Activated CD4-positive, alpha-beta T cell treated with anti-CD3 and anti-CD28 coated beads, Interleukin-2, amount 50 U/mL, for 4 hours (primary cell): ENCODE data around the gene IL18RAP.

Experiments
- DNase-seq, 2 experiments: peaks; one replicate each; pipeline ENCODE4 v3.0.0-alpha.2; 2020

The IL18RAP gene

DNA sequence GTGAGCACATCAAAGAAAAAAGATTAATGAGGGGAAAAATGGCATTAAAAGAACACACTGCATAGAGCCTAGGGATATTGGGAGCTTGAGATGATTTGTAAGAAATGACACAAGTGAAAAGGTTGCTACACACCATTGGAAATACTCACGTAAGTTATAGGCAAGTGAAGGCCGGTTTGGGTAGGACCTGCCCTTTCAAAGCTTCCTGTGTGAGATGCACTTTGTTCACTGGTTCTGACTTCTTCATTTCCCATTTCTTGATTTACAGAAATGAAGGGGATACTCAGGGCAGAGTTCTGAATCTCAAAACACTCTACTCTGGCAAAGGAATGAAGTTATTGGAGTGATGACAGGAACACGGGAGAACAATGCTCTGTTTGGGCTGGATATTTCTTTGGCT, at the start of gene IL18RAP:
Gene IL18RAP, plus strand, starts transcription at position 251 of the 400 bp plus-strand sequence. Its CDS starts 118 bp downstream, at position 369.
- DNase-seq, result no peak

DNA sequence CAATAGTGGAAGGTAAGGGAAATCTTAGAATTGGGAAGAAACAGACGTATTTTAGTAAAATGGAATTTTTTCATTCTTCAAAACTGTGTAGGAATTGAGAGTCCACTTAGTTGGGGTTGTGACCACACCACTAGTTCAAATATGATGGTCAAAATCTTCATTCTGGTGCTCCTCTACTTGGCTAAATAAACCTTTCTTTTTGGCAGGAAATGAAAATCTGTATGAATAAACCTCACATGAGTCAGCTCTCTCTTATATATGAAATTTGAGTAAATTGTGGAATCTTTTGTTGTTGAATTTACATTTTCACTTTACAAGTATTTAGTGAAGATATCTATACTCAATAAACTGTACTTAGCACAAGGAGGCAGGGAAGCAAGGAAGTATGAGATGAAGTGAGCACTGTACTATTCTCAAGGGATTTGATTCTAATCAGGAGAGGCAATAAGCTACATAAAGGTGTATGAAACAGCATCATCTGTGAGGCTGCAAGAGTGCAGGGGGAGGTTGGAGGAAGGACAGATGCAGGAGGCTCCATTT, 46.8 kb upstream of the IL18RAP start:
- no peak for DNase-seq

GRCh38 chr2:102383722-102384121, 39.2 kb upstream of the IL18RAP start:
- DNase-seq, result no peak

DNA sequence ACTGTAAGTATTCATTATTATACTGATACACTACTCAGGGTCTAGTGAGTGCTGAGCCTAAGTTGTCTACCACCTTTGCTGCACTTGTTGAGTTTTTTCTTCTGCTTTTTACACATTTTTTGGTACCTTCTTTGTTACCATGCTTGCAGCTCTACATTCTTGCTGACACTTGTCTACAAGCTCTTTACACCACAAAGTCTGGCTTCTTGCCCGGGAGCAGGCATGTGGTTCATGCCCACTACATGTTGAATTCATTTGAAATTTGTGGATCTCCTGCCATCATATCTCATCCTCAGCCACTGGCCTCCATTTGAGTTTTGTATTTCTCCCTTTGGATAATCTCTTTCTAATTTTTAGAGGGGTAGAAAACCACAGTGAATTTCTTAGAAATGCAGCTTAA, 37.4 kb upstream of the IL18RAP start:
- no peak for DNase-seq

DNA sequence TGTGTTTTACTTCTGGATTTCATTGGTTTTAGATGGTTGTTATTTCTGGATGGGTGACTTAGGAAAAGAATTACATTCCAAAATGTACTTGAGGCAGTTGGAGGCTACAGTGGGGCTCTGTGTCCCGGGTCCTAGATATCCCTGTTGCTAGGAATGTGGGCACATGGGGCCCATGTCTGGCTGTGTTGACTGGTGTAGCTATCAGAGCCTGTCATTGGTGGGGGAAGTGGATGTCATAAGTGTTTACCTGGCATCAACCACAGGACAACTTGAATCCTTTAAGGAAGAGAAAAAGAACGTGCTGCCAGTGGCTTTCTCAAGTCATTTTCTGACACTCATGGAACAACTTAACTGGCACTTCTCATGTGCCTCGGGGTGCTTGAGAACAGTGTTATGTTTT, 37.0 kb upstream of the IL18RAP start:
- DNase-seq, result no peak

GRCh38 chr2:102386867-102387541, 36.0 kb upstream of the IL18RAP start:
- no peak for DNase-seq

DNA sequence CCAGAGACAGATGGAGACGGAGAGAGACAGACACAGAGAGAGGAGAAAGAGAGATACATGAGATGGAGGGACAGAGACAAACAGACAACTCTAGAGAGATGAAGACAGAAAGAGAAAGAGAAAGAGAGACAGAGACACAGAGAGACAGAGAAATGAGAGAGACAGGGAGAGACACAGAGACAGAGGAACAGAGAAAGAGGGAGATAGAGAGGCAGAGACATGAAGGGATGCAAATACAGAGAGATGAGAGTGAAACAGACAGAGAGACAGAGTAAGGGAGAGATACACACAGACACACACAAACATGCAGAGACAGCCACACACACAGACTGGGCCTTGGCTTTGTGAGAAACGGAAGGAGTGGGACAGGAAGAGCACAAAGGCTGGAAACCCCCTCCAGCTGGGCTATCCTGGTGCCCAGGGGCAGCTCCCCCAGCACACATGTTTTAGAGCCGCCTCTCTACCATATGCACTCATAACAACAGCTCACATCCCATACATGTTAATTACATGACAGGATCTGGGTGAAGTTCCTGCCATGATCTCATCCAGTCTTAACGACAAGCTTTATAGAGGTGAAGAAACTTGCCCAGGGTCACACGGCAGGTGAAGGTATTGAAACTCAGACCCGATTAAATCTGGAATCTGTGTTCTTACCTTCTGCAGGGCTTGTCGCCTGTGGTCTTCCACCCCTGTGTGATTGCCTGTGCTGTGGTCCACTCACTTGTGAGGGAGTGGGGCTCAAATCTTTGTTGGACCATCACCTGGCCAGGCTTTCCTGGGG, 35.0 kb upstream of the IL18RAP start:
- no peak for DNase-seq

- no peak for DNase-seq
Measured at GRCh38 chr2:102391565-102391964, 31.4 kb upstream of the IL18RAP start.

DNA sequence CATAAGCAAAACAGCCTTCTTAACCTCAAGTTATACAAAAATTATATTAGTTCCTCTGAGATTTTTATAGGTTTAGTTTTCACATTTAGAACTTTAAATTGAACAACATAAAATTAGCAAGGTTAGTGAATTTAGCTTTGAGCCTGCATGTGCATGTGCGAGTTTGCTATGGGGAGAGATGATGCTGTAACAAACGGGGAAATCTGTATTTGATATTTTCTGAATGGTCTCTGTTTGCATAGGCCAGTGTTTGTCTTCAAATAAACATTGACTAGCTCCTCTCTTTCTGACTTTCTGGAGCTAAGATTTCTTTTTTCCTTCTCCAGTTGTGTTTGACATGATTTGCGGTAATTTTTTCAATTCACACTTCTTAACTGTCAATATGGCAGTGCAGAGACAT, 30.9 kb upstream of the IL18RAP start:
- no peak for DNase-seq

- no peak for DNase-seq
Measured at GRCh38 chr2:102392942-102393341, 30.0 kb upstream of the IL18RAP start.

- DNase-seq, result no peak
Measured at GRCh38 chr2:102396012-102396411, 26.9 kb upstream of the IL18RAP start.

- no peak for DNase-seq
Measured at GRCh38 chr2:102397209-102397608, 25.8 kb upstream of the IL18RAP start.

- DNase-seq, result no peak
Measured at GRCh38 chr2:102399499-102400141, 23.3 kb upstream of the IL18RAP start.

GRCh38 chr2:102401456-102401855, 21.5 kb upstream of the IL18RAP start:
- DNase-seq, result no peak

- no peak for DNase-seq
Measured at GRCh38 chr2:102401865-102402264, 21.1 kb upstream of the IL18RAP start.

DNA sequence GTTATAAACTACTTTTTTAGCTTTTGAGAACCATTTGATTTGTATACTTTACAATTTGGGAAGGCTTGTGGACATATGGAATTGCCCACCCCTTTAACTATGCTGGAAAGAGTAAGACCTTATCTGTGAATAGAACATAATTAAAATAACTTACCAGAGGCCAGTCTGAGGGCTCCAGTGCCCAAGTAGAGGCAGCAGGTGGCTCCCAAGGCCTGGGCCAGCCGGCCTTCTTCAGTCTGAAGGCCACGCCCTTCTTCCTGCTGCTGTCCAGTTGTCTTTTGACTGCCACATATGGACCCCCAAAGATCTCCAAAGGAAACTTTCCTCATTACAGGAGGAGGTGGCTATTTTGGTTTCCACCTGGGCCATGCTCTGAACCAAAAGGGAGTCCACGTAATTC, 12.0 kb upstream of the IL18RAP start:
- no peak for DNase-seq

DNA sequence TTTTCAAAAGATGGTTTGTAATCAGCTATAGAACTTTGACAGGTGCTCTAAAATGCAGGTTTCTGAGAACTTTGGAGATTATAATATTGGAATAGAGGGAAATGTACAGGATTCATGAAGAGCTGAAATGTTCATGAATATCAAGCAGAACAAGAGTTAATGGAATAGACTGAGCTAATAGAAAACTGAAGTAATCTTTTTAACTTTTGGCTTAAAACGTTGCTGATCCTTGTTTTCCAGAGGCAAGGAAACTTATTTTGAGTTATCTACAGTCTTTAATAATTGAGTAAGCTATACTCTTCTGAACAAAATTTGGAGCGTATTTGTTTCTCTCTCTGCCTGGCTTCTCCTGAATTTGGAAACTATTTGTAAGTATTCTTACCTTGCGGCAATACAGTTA, 10.8 kb upstream of the IL18RAP start:
- DNase-seq, result no peak

GRCh38 chr2:102417946-102418345, 5.0 kb upstream of the IL18RAP start:
- DNase-seq, result no peak

GRCh38 chr2:102418421-102418961, 4.5 kb upstream of the IL18RAP start:
- no peak for DNase-seq

DNA sequence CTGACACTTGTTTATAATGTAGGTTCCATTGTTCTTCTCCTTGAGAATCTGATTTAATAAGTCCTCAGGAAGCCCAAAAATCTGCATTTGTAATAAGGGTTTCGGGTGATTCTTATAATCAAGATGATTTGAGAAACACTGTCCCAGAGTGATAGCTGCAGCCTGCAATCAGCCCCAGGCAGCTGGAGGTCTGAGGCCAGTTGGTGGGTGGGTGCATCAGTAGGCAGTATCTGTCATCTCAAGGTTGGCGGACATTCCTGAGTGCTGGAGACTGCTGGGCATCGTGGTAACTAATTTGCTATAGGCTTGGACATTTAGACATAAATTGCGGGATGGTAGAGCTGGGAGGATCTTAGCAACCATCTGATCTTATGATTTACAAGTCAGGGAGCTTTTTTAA, 2.7 kb upstream of the IL18RAP start:
- DNase-seq, result no peak

- DNase-seq, result no peak
Measured at GRCh38 chr2:102421890-102422759, 835 bp upstream of the IL18RAP start.

DNA sequence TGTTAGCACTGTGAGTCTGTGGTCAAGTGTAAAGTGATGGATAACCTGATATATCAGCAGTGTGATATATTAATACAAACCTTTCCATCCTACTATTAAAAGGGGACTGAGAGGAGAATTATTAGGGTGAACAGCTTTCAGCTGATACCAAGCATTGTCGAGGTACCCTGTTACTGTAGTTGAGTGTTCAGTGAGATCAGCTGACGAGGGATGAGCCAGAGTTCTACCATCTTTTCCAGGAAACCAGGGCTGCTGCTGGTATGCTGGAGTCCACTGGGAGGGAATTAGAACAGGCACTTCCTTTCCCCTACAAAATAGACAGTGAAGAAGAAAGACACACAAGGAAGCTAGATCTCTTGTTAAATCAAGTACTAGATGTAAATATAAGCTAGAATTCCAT, 408 bp downstream of the IL18RAP start:
- no peak for DNase-seq
